Activated CD8-positive, alpha-beta memory T cell treated with anti-CD3 and anti-CD28 coated beads for 1 hour (primary cell): ENCODE data around the gene SPOCK3.
"Not testable (repeated sequence)": the region's sequence is repeated elsewhere in the genome, so short reads cannot be mapped to it uniquely, and the experiment has no call there.

Source experiments
- DNase-seq, 2 donors: peaks; one replicate each; pipeline ENCODE4 v3.0.0-alpha.2; 2020; ENCODE audit warnings: low read depth in 1 of 2; ENCODE audit errors: extremely low read depth in 1 of 2

Gene SPOCK3

GRCh38 chr4:167234316-167234881 is at the start of gene SPOCK3:
SPOCK3 (minus strand) TSS chr4:167234494.
- no peak for DNase-seq

GRCh38 chr4:167282171-167282864 is 48.0 kb upstream of the SPOCK3 start:
- no peak for DNase-seq

GRCh38 chr4:167281545-167281944 is 47.3 kb upstream of the SPOCK3 start:
- not testable (repeated sequence) for DNase-seq

- no peak for DNase-seq
Observed at GRCh38 chr4:167274351-167274750, 40.1 kb upstream of the SPOCK3 start.

- DNase-seq: no peak
Observed at GRCh38 chr4:167265231-167265630, 30.9 kb upstream of the SPOCK3 start.

- no peak for DNase-seq
Observed at GRCh38 chr4:167248271-167248670, 14.0 kb upstream of the SPOCK3 start.

GRCh38 chr4:167239627-167240026 is 5.3 kb upstream of the SPOCK3 start:
- no peak for DNase-seq

GRCh38 chr4:167238226-167238625 is 3.9 kb upstream of the SPOCK3 start:
- DNase-seq: no peak

- DNase-seq: no peak
Observed at GRCh38 chr4:167233685-167234315, 494 bp downstream of the SPOCK3 start.

GRCh38 chr4:167232805-167233684 is 1.2 kb downstream of the SPOCK3 start:
- no peak for DNase-seq

GRCh38 chr4:167230744-167231143 is 3.5 kb downstream of the SPOCK3 start:
- no peak for DNase-seq

GRCh38 chr4:167222099-167222498 is 12.2 kb downstream of the SPOCK3 start:
- DNase-seq: no peak

GRCh38 chr4:167221084-167221483 is 13.2 kb downstream of the SPOCK3 start:
- DNase-seq: no peak

GRCh38 chr4:167218022-167218608 is 16.2 kb downstream of the SPOCK3 start:
- no peak for DNase-seq

GRCh38 chr4:167216783-167217182 is 17.5 kb downstream of the SPOCK3 start:
- DNase-seq: no peak

- no peak for DNase-seq
Observed at GRCh38 chr4:167210166-167210565, 24.1 kb downstream of the SPOCK3 start.

GRCh38 chr4:167196344-167197012 is 37.8 kb downstream of the SPOCK3 start:
- no peak for DNase-seq

- no peak for DNase-seq
Observed at GRCh38 chr4:167190379-167190778, 43.9 kb downstream of the SPOCK3 start.

- DNase-seq: no peak
Observed at GRCh38 chr4:167185465-167185864, 48.8 kb downstream of the SPOCK3 start.

GRCh38 chr4:167183036-167183435 is 51.3 kb downstream of the SPOCK3 start:
- no peak for DNase-seq
